Endothelial cell of umbilical vein (primary cell): Measurements from ENCODE around the gene SYNM. TPM values are rescaled to one million over a fixed set of nuclear protein-coding genes. Genes with fewer than 3 reads are reported as not detected.

Experiments
- BruUV-seq: library from RNA; stranded (reverse); fragments of 400-500 nt; replicated peaks from 2 replicates; lab custom pipeline; 2021; lab: Mats Ljungman, UMichigan
- CTCF ChIA-PET: fragments of 300-600, 350-600 bp; sonication (Branson Sonifier 250); formaldehyde crosslinking; loops from one replicate; lab custom pipeline; 2021; ENCODE audit warnings: antibody characterized with exemption, inconsistent platforms; lab: Charles Lee
- POLR2A ChIA-PET: fragments of 300-600, 350-600 bp; sonication (Branson Sonifier 250); formaldehyde crosslinking; loops from one replicate; lab custom pipeline; 2021; ENCODE audit warnings: antibody characterized with exemption, inconsistent platforms; lab: Charles Lee
- DNase-seq: peaks from one replicate; pipeline ENCODE4 v3.0.0-alpha.2; 2011; ENCODE audit warnings: low read depth, low spot score
- FAIRE-seq: peaks from 2 replicates; lab custom pipeline; 2011; peaks lifted over from hg19 to GRCh38; lab: Jason Lieb, UNC
- H2AFZ ChIP-seq: 2 replicates; pipeline ENCODE4 v1.6.0; 2012; ENCODE audit warnings: low read depth, low read length, control low read depth, inconsistent platforms
- H3K27ac ChIP-seq: 2 replicates; pipeline ENCODE4 v1.5.1; 2011; ENCODE audit warnings: low read depth, mild to moderate bottlenecking, control low read depth, low read length, moderate library complexity; ENCODE audit not compliant: insufficient read depth
- H3K27me3 ChIP-seq, 2 experiments: 2 replicates each; pipeline versions ENCODE4 v1.6.0 to v1.6.1; 2011; ENCODE audit warnings: low read length in 2 of 2, mixed read lengths in 1 of 2; ENCODE audit not compliant: control insufficient read depth in 2 of 2, insufficient read depth in 2 of 2
- H3K36me3 ChIP-seq, 2 experiments: 2 replicates in 1 of 2; 3 replicates in 1 of 2; pipeline ENCODE4 v1.5.1; 2011; ENCODE audit warnings: low read length in 2 of 2, mild to moderate bottlenecking in 1 of 2, moderate library complexity in 1 of 2; ENCODE audit not compliant: control insufficient read depth in 2 of 2, insufficient read depth in 2 of 2; ENCODE audit errors: extremely low read depth in 1 of 2
- H3K4me1 ChIP-seq: 3 replicates; pipeline ENCODE4 v1.5.1; 2011; ENCODE audit warnings: mild to moderate bottlenecking, low read length; ENCODE audit not compliant: control insufficient read depth, insufficient read depth; ENCODE audit errors: extremely low read depth
- H3K4me2 ChIP-seq: 2 replicates; pipeline ENCODE4 v1.6.1; 2011; ENCODE audit warnings: low read length, control low read depth, mixed read lengths; ENCODE audit not compliant: insufficient read depth
- H3K4me3 ChIP-seq, 3 experiments: fragments of 200-600 bp in 1 of 3; sonication (generic), shearing (Covaris generic) in 1 of 3; replicated peaks in 1 of 3; 2 replicates each; pipeline ENCODE4 v1.5.1; 2011 to 2016; ENCODE audit warnings: control low read depth in 3 of 3, low read length in 3 of 3, mild to moderate bottlenecking in 2 of 3, inconsistent platforms in 1 of 3, low read depth in 1 of 3, moderate library complexity in 1 of 3; ENCODE audit not compliant: insufficient read depth in 1 of 3
- H3K79me2 ChIP-seq: 2 replicates; pipeline ENCODE4 v1.6.0; 2012; ENCODE audit warnings: low read length, inconsistent platforms; ENCODE audit not compliant: control insufficient read depth, insufficient read depth
- H3K9ac ChIP-seq: replicated peaks from 2 replicates; pipeline ENCODE3; 2011; ENCODE audit warnings: low read length, control low read depth; ENCODE audit not compliant: insufficient read depth; ENCODE audit errors: extremely low read depth
- H3K9me1 ChIP-seq: replicated peaks from 3 replicates; pipeline ENCODE4 v1.6.0; 2011; ENCODE audit warnings: mild to moderate bottlenecking, low read length; ENCODE audit not compliant: control insufficient read depth, insufficient read depth; ENCODE audit errors: extremely low read depth
- H3K9me3 ChIP-seq: replicated peaks from 2 replicates; pipeline ENCODE4 v1.5.1; 2012; ENCODE audit warnings: low read length, inconsistent platforms; ENCODE audit not compliant: control insufficient read depth, insufficient read depth
- H4K20me1 ChIP-seq: replicated peaks from 2 replicates; pipeline ENCODE3; 2011; ENCODE audit warnings: mild to moderate bottlenecking, low read length; ENCODE audit not compliant: control insufficient read depth, insufficient read depth; ENCODE audit errors: extremely low read depth
- EZH2 ChIP-seq: IDR thresholded peaks from 2 replicates; pipeline ENCODE4 v1.6.1; 2012; ENCODE audit warnings: borderline replicate concordance, low read depth, mild to moderate bottlenecking, moderate library complexity, low read length, inconsistent platforms; ENCODE audit not compliant: severe bottlenecking
- FOS ChIP-seq: IDR thresholded peaks from 2 replicates; pipeline ENCODE4 v1.6.1; 2011; ENCODE audit warnings: mild to moderate bottlenecking, low read length, moderate library complexity, borderline replicate concordance; ENCODE audit not compliant: insufficient read depth
- GATA2 ChIP-seq: IDR thresholded peaks from 2 replicates; pipeline ENCODE4 v1.7.0; 2011; ENCODE audit warnings: low read depth, mild to moderate bottlenecking, moderate library complexity, mixed read lengths, low read length; ENCODE audit not compliant: insufficient read length, insufficient read depth
- MYC ChIP-seq: IDR thresholded peaks from one replicate; pipeline ENCODE4 v1.6.1; 2011; ENCODE audit warnings: mild to moderate bottlenecking, low read depth, low read length
- POLR2A ChIP-seq: IDR thresholded peaks from 2 replicates; pipeline ENCODE4 v1.6.1; 2012; ENCODE audit warnings: low read depth, mild to moderate bottlenecking, control low read depth, low read length
- POLR2AphosphoS5 ChIP-seq: IDR thresholded peaks from 2 replicates; pipeline ENCODE4 v1.6.1; 2012; ENCODE audit warnings: low read depth, mild to moderate bottlenecking, control low read depth, low read length, moderate library complexity; ENCODE audit not compliant: insufficient read depth
- dilution Hi-C: fragments of 300-500 bp; cut with MboI; formaldehyde crosslinking; loops from one replicate; pipeline ENCODE4 v1.15.0; 2019; ENCODE audit warnings: low sequenced_read_pairs; ENCODE audit not compliant: extremely low pct_ligation_motif_present
- intact Hi-C: fragments of 100-400 bp; cut with micrococcal nuclease; formaldehyde crosslinking; loops from one replicate; pipeline ENCODE4 v1.10.0; 2022
- polyA plus RNA-seq, 4 experiments: library from polyadenylated mRNA; depleted of rRNA in 3 of 4; stranded (reverse) in 3 of 4; unstranded in 1 of 4; fragments of >200 nt; gene quantifications; 2 replicates each; pipeline versions ENCODE4 v1.2.1 to v1.2.3, GENCODE V29; 2011 to 2012; ENCODE audit warnings: missing spikeins in 1 of 4
- total RNA-seq: library from RNA; stranded (reverse); gene quantifications from 2 replicates; pipeline ENCODE4 v1.2.3, GENCODE V29; 2021
- TF ChIP-seq, protein P1 (sequence below): IDR thresholded peaks from 2 replicates; pipeline ENCODE4 v1.6.1; 2011; ENCODE audit not compliant: insufficient read depth, insufficient read length
- TF ChIP-seq, protein P2 (sequence below), 2 donors: IDR thresholded peaks; 1 replicate in 1 of 2; 2 replicates in 1 of 2; pipeline ENCODE4 v1.5.1; 2011; ENCODE audit warnings: low read length in 2 of 2, mild to moderate bottlenecking in 2 of 2, moderate library complexity in 2 of 2, control low read depth in 1 of 2, inconsistent platforms in 1 of 2, low read depth in 1 of 2; ENCODE audit not compliant: insufficient read depth in 1 of 2; ENCODE audit errors: extremely low read depth in 1 of 2

Gene SYNM
- total and polyA plus RNA-seq, 2 donors (not counting 3 experiments of a cell fraction or from before 2014, with no cell fraction given): 3.7 to 10.2 TPM

DNA sequence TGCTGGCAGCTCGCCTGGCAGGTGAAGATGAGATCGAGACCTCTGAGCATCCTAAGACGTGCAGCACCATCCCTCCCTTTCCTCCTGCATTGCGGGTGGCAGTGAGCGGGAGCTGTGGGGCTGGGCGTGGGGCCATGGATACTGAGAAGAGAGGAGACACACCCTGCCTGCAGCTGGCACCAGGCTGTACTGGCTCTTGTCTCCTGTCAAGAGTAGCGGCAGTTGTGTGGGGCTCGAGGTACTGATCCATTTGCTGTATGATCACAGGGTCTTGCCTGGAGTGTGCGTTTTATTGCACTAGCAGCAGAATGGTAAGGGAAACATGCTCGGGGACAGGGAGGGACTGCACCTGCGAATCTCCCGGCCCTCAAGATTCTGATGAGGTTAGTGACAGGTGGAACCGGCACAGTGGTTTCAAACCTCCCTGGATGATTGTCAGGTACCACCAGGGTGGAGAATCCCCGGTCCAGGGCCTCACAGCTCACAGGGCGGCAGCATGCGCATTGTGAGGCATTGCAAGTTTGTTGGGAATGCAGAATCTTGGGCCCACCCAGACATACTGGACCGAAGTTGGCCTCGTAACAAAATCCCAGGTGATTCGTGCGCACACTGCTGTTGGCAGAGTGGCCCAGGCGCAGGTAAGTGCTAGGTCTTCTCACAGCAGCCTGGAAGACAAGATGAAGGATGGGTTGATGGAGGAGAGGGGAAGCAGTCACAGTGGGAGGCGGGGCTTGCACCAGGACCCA, 14.1 kb downstream of the SYNM start:
- Histone ChIP-seq H2AFZ (no peak overlapping the region), H3K4me3 (no peak overlapping the region), H3K9me3 (no peaks in the 10 kb centered on the region), H3K27ac (no peak overlapping the region), H3K79me2 (no peaks in the 10 kb centered on the region), H4K20me1 (no peaks in the 10 kb centered on the region), H3K9ac (no peak overlapping the region), H3K9me1 (no peaks in the 10 kb centered on the region), H3K36me3 (no peaks in the 10 kb centered on the region), H3K4me1 (peaks cover 15% of the 10 kb centered on the region), H3K27me3 (no peaks in the 10 kb centered on the region), H3K4me2 (no peak overlapping the region)
- dilution Hi-C loops (no loop called here), intact Hi-C loops (no loop called here)
- ChIA-PET POLR2A (no interaction called here), CTCF (no interaction called here)
- DNase-seq (no peak), FAIRE-seq (no peak)
- no TSS peak for BruUV-seq
- TF ChIP-seq POLR2A (no peak), EZH2 (no peak), GATA2 (no peak), FOS (no peak), POLR2AphosphoS5 (no peak), MYC (no peak)
- TF ChIP-seq, protein P1, sequence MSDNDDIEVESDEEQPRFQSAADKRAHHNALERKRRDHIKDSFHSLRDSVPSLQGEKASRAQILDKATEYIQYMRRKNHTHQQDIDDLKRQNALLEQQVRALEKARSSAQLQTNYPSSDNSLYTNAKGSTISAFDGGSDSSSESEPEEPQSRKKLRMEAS: no peak
- TF ChIP-seq, protein P2, sequence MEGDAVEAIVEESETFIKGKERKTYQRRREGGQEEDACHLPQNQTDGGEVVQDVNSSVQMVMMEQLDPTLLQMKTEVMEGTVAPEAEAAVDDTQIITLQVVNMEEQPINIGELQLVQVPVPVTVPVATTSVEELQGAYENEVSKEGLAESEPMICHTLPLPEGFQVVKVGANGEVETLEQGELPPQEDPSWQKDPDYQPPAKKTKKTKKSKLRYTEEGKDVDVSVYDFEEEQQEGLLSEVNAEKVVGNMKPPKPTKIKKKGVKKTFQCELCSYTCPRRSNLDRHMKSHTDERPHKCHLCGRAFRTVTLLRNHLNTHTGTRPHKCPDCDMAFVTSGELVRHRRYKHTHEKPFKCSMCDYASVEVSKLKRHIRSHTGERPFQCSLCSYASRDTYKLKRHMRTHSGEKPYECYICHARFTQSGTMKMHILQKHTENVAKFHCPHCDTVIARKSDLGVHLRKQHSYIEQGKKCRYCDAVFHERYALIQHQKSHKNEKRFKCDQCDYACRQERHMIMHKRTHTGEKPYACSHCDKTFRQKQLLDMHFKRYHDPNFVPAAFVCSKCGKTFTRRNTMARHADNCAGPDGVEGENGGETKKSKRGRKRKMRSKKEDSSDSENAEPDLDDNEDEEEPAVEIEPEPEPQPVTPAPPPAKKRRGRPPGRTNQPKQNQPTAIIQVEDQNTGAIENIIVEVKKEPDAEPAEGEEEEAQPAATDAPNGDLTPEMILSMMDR (IDR thresholded peaks at IDR 0.05; ENCODE audit: extremely low read depth in 1 of 2, insufficient read depth in 1 of 2, low read depth in 1 of 2, low read length in 2 of 2): no peak
